ENCODE data around the gene MOCS2. TPM values are rescaled to one million over a fixed set of nuclear protein-coding genes. Genes with fewer than 3 reads are reported as not detected.

MOCS2 gene
- total RNA-seq, 4 donors from 2014 or later = 11.8 to 49.5 (median 41.3) TPM

GRCh38 chr5:53069626-53070025 is 39.9 kb downstream of the MOCS2 start:
- Histone ChIP-seq H3K36me3 (no peaks in the 10 kb centered on the region), H3K27ac (no peak overlapping the region), H3K27me3 (no peaks in the 10 kb centered on the region), H3K4me3 (no peak overlapping the region), H3K9me3 (no peaks in the 10 kb centered on the region), H3K4me1 (no peaks in the 10 kb centered on the region)
- no peak for DNase-seq
- intact Hi-C loops (cut with DNase I; ENCODE audit: low total_unique reads) = no loop called here
- TF ChIP-seq, protein P1, sequence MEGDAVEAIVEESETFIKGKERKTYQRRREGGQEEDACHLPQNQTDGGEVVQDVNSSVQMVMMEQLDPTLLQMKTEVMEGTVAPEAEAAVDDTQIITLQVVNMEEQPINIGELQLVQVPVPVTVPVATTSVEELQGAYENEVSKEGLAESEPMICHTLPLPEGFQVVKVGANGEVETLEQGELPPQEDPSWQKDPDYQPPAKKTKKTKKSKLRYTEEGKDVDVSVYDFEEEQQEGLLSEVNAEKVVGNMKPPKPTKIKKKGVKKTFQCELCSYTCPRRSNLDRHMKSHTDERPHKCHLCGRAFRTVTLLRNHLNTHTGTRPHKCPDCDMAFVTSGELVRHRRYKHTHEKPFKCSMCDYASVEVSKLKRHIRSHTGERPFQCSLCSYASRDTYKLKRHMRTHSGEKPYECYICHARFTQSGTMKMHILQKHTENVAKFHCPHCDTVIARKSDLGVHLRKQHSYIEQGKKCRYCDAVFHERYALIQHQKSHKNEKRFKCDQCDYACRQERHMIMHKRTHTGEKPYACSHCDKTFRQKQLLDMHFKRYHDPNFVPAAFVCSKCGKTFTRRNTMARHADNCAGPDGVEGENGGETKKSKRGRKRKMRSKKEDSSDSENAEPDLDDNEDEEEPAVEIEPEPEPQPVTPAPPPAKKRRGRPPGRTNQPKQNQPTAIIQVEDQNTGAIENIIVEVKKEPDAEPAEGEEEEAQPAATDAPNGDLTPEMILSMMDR (IDR thresholded peaks at IDR 0.05) = no peak
- no peak for TF ChIP-seq POLR2A (IDR thresholded peaks at IDR 0.05)

GRCh38 chr5:53068291-53068836 is 41.2 kb downstream of the MOCS2 start:
- intact Hi-C loops (cut with DNase I; ENCODE audit: low total_unique reads) = no loop called here
- no peaks in the 10 kb centered on the region for H3K4me1 ChIP-seq
- no peaks in the 10 kb centered on the region for H3K36me3 ChIP-seq
- TF ChIP-seq POLR2A (IDR thresholded peaks at IDR 0.05) = no peak
- TF ChIP-seq, protein P1 (IDR thresholded peaks at IDR 0.05) = no peak
- no peak for DNase-seq
- H3K9me3 ChIP-seq = no peaks in the 10 kb centered on the region
- no peak overlapping the region for H3K4me3 ChIP-seq
- H3K27ac ChIP-seq = no peak overlapping the region
- no peaks in the 10 kb centered on the region for H3K27me3 ChIP-seq

- Histone ChIP-seq H3K9me3 (no peaks in the 10 kb centered on the region), H3K27ac (no peak overlapping the region), H3K4me1 (no peaks in the 10 kb centered on the region), H3K27me3 (no peaks in the 10 kb centered on the region), H3K36me3 (no peaks in the 10 kb centered on the region), H3K4me3 (no peak overlapping the region)
- TF ChIP-seq, protein P1 (IDR thresholded peaks at IDR 0.05) = no peak
- TF ChIP-seq POLR2A (IDR thresholded peaks at IDR 0.05) = no peak
- DNase-seq = no peak
- intact Hi-C loops (cut with DNase I; ENCODE audit: low total_unique reads) = no loop called here
Measured at GRCh38 chr5:53067641-53068040, 41.9 kb downstream of the MOCS2 start.

- no peak overlapping the region for H3K27ac ChIP-seq
- no peaks in the 10 kb centered on the region for H3K9me3 ChIP-seq
- intact Hi-C loops (cut with DNase I; ENCODE audit: low total_unique reads) = no loop called here
- DNase-seq = no peak
- no peak for TF ChIP-seq POLR2A (IDR thresholded peaks at IDR 0.05)
- TF ChIP-seq, protein P1 (IDR thresholded peaks at IDR 0.05) = no peak
- H3K36me3 ChIP-seq = no peaks in the 10 kb centered on the region
- H3K4me1 ChIP-seq = no peaks in the 10 kb centered on the region
- H3K4me3 ChIP-seq = no peak overlapping the region
- no peaks in the 10 kb centered on the region for H3K27me3 ChIP-seq
Measured at GRCh38 chr5:53066088-53066487, 43.5 kb downstream of the MOCS2 start.

GRCh38 chr5:53063791-53064190 is 45.8 kb downstream of the MOCS2 start:
- H3K4me1 ChIP-seq = no peaks in the 10 kb centered on the region
- DNase-seq = no peak
- intact Hi-C loops (cut with DNase I; ENCODE audit: low total_unique reads) = no loop called here
- H3K9me3 ChIP-seq = no peaks in the 10 kb centered on the region
- TF ChIP-seq POLR2A (IDR thresholded peaks at IDR 0.05) = no peak
- TF ChIP-seq, protein P1 (IDR thresholded peaks at IDR 0.05) = no peak
- no peaks in the 10 kb centered on the region for H3K36me3 ChIP-seq
- no peaks in the 10 kb centered on the region for H3K27me3 ChIP-seq
- no peak overlapping the region for H3K27ac ChIP-seq
- H3K4me3 ChIP-seq = no peak overlapping the region

Data from uterus (tissue), 4 donors.